K562 (cell line): ENCODE measurements around the gene P2RY8. TPM values are rescaled to one million over a fixed set of nuclear protein-coding genes. Genes with fewer than 3 reads are reported as not detected.

Source experiments
- ATAC-seq: fragments of 200-7000 bp; cut with Tn5 transposase; 3 replicates; pipeline ENCODE4 v1.9.1; 2020; ENCODE audit warnings: moderate library complexity
- BruUV-seq: library from RNA; stranded (reverse); fragments of 400-500 nt; replicated peaks from 2 replicates; lab custom pipeline; 2021; lab: Mats Ljungman, UMichigan
- CTCF ChIA-PET: fragments of 300-600 bp; formaldehyde crosslinking; extraction: SDS; loops from one replicate; lab custom pipeline; 2021; ENCODE audit warnings: low intra/inter-chr PET ratio; lab: Yijun Ruan, JAX
- POLR2A ChIA-PET: fragments of 300-600, 350-650 bp; sonication (Branson Sonifier 250); formaldehyde crosslinking; extraction: SDS; loops from one replicate; lab custom pipeline; 2021; ENCODE audit warnings: antibody characterized with exemption, inconsistent platforms; lab: Yijun Ruan, JAX
- DNase-seq, 4 experiments: peaks; one replicate each; pipeline versions ENCODE4 v3.0.0 to v3.0.0-alpha.2; 2011 to 2018; ENCODE audit warnings: low spot score in 3 of 4, mixed read lengths in 3 of 4; ENCODE audit errors: extremely low read depth in 1 of 4
- FAIRE-seq: peaks from 2 replicates; lab custom pipeline; 2011; peaks lifted over from hg19 to GRCh38; lab: Jason Lieb, UNC
- H2AFZ ChIP-seq: 2 replicates; pipeline ENCODE4 v1.6.0; 2011; ENCODE audit warnings: low read depth, low read length, control low read depth, inconsistent platforms
- H3K27ac ChIP-seq: fragments of 200-600 bp; 3 replicates; pipeline ENCODE4 v1.8.0; 2011; ENCODE audit warnings: low read depth, mild to moderate bottlenecking, control low read depth, inconsistent platforms, low read length, moderate library complexity, mixed read lengths; ENCODE audit errors: extremely low read depth
- H3K27me3 ChIP-seq, 2 experiments: fragments of 300-600 bp in 1 of 2; 2 replicates in 1 of 2; 3 replicates in 1 of 2; pipeline versions ENCODE4 v1.6.0 to v1.8.0; 2011; ENCODE audit warnings: inconsistent platforms in 2 of 2, low read length in 2 of 2, mild to moderate bottlenecking in 1 of 2, mixed read lengths in 1 of 2, moderate library complexity in 1 of 2; ENCODE audit not compliant: control insufficient read depth in 2 of 2, insufficient read depth in 2 of 2
- H3K36me3 ChIP-seq: fragments of 300-600 bp; 3 replicates; pipeline ENCODE4 v1.8.0; 2011; ENCODE audit warnings: mild to moderate bottlenecking, low read length, inconsistent platforms; ENCODE audit not compliant: control insufficient read depth, insufficient read depth
- H3K4me1 ChIP-seq, 2 experiments: fragments of 200-600 bp in 1 of 2; replicated peaks in 1 of 2; 2 replicates in 1 of 2; 3 replicates in 1 of 2; pipeline versions ENCODE4 v1.5.1 to v1.8.0; 2011; ENCODE audit warnings: inconsistent platforms in 2 of 2, low read length in 2 of 2, mild to moderate bottlenecking in 1 of 2, mixed read lengths in 1 of 2, moderate library complexity in 1 of 2; ENCODE audit not compliant: control insufficient read depth in 2 of 2, insufficient read depth in 2 of 2
- H3K4me2 ChIP-seq: 2 replicates; pipeline ENCODE4 v1.6.1; 2011; ENCODE audit warnings: low read length, control low read depth, inconsistent platforms, mixed read lengths; ENCODE audit not compliant: insufficient read depth
- H3K4me3 ChIP-seq: fragments of 200-600 bp; sonication (generic), shearing (Covaris generic); 2 replicates; pipeline ENCODE4 v1.5.1; 2016; ENCODE audit warnings: control low read depth, inconsistent platforms
- H3K79me2 ChIP-seq: fragments of 200-600 bp; 3 replicates; pipeline ENCODE4 v1.8.0; 2011; ENCODE audit warnings: low read length, inconsistent platforms; ENCODE audit not compliant: control insufficient read depth, insufficient read depth
- H3K9ac ChIP-seq, 2 experiments: 2 replicates each; pipeline versions ENCODE4 v1.6.0 to v1.6.1; 2011; ENCODE audit warnings: low read depth in 2 of 2, low read length in 2 of 2, control low read depth in 1 of 2, inconsistent platforms in 1 of 2, mild to moderate bottlenecking in 1 of 2, mixed read lengths in 1 of 2; ENCODE audit not compliant: insufficient read depth in 1 of 2
- H3K9me1 ChIP-seq: one replicate; pipeline ENCODE4 v1.6.0; 2011; ENCODE audit warnings: inconsistent platforms, mild to moderate bottlenecking, low read length, moderate library complexity; ENCODE audit not compliant: control insufficient read depth, insufficient read depth
- H3K9me3 ChIP-seq: replicated peaks from 2 replicates; pipeline ENCODE4 v1.5.1; 2011; ENCODE audit warnings: low read depth, low read length, inconsistent platforms; ENCODE audit not compliant: control insufficient read depth, insufficient read depth
- H4K20me1 ChIP-seq: replicated peaks from 2 replicates; pipeline ENCODE4 v1.6.1; 2011; ENCODE audit warnings: low read length, inconsistent platforms, mixed read lengths; ENCODE audit not compliant: control insufficient read depth, insufficient read depth
- DACH1 ChIP-seq: fragments of 450-650 bp; IDR thresholded peaks from 2 replicates; pipeline ENCODE4 v1.6.1; 2018; ENCODE audit not compliant: partially characterized antibody
- ETV5 ChIP-seq: sonication (generic); formaldehyde crosslinking; IDR thresholded peaks from 2 replicates; pipeline ENCODE4 v1.4.0; 2020; ENCODE audit warnings: low read depth, mild to moderate bottlenecking, missing genetic modification reagents
- MCM7 ChIP-seq, 2 experiments: fragments of 450-650 bp; IDR thresholded peaks; 2 replicates each; pipeline ENCODE4 v1.6.1; 2016 to 2018
- OTX1 ChIP-seq: fragments of 450-650 bp; formaldehyde crosslinking; IDR thresholded peaks from 2 replicates; pipeline ENCODE4 v1.4.0; 2022; ENCODE audit warnings: mild to moderate bottlenecking
- PCBP2 ChIP-seq: fragments of 200-400 bp; formaldehyde crosslinking; IDR thresholded peaks from 2 replicates; pipeline ENCODE4 v1.6.1; 2018; ENCODE audit warnings: low read length, low read depth, mild to moderate bottlenecking, moderate library complexity; ENCODE audit not compliant: poor library complexity, severe bottlenecking
- SMARCC2 ChIP-seq: fragments of 450-650 bp; IDR thresholded peaks from 2 replicates; pipeline ENCODE4 v1.6.1; 2017; ENCODE audit warnings: antibody characterized with exemption, moderate library complexity, mild to moderate bottlenecking, low read depth
- SRSF1 ChIP-seq: fragments of 200-400 bp; formaldehyde crosslinking; IDR thresholded peaks from 2 replicates; pipeline ENCODE4 v1.6.1; 2017; ENCODE audit warnings: mild to moderate bottlenecking, low read depth, low read length, moderate library complexity
- TOE1 ChIP-seq, 2 experiments: fragments of 450-650 bp in 1 of 2; sonication (generic) in 1 of 2; formaldehyde crosslinking in 1 of 2; IDR thresholded peaks; 2 replicates each; pipeline versions ENCODE4 v1.7.1 to v1.8.0; 2016 to 2022; ENCODE audit warnings: borderline replicate concordance in 2 of 2, mild to moderate bottlenecking in 2 of 2, antibody characterized with exemption in 1 of 2, inconsistent platforms in 1 of 2, low read depth in 1 of 2, missing genetic modification reagents in 1 of 2, moderate library complexity in 1 of 2
- TSC22D4 ChIP-seq: fragments of 450-650 bp; IDR thresholded peaks from 2 replicates; pipeline ENCODE4 v1.6.1; 2016; ENCODE audit warnings: missing genetic modification characterization, missing biosample characterization, control low read depth
- U2AF2 ChIP-seq: fragments of 200-400 bp; formaldehyde crosslinking; optimal IDR thresholded peaks from 2 replicates; pipeline ENCODE3; 2017; ENCODE audit warnings: low read depth, mild to moderate bottlenecking, low read length
- WGBS: fragments of 100-300 bp; shearing (Covaris generic); methylation state at CpG from one replicate; pipeline ENCODE4 v1.1.6; 2016; ENCODE audit warnings: low coverage, mixed read lengths; ENCODE audit not compliant: insufficient coverage; ENCODE audit errors: missing lambda C conversion rate; 5-methylcytosine and 5-hydroxymethylcytosine counted together
- in situ Hi-C: fragments of 300-500 bp; cut with MboI; formaldehyde crosslinking; loops from 4 replicates; pipeline ENCODE4 v1.15.0; 2018; ENCODE audit warnings: inconsistent platforms, mixed read lengths
- intact Hi-C: fragments of 100-400 bp; cut with micrococcal nuclease; formaldehyde crosslinking; loops from 2 replicates; pipeline ENCODE4 v1.14.2; 2022
- polyA plus RNA-seq, 8 experiments: library from polyadenylated mRNA; depleted of rRNA in 4 of 8; stranded (reverse) in 5 of 8; unstranded in 3 of 8; fragments of >200 nt; fragmentation: Nextera tagmentation in 2 of 8; fragmentation: Illumina TruSeq in 1 of 8; extraction: Ambion mirVana in 2 of 8; extraction: Trizol in 1 of 8; gene quantifications; 2 replicates each; pipeline versions ENCODE4 v1.2.1 to v1.2.3, GENCODE V29; 2011 to 2014; ENCODE audit warnings: inconsistent platforms in 1 of 8, missing spikeins in 1 of 8
- total RNA-seq, 7 experiments: library from RNA; depleted of rRNA in 6 of 7; stranded (reverse); fragments of >200 nt in 6 of 7; fragmentation: Illumina TruSeq in 2 of 7; extraction: Trizol in 2 of 7; gene quantifications; 2 replicates each; pipeline versions ENCODE4 v1.2.1 to v1.2.3, GENCODE V29; 2011 to 2021; ENCODE audit warnings: low replicate concordance in 1 of 7
- TF ChIP-seq, protein P1 (sequence below): sonication (generic); formaldehyde crosslinking; IDR thresholded peaks from 2 replicates; pipeline ENCODE4 v1.8.0; 2022; ENCODE audit warnings: mild to moderate bottlenecking, low read depth, missing genetic modification reagents

The P2RY8 gene
- total and polyA plus RNA-seq, 9 of the 15 experiments (the other 6 are each of a cell fraction or from before 2014, with no cell fraction given), result 0.04 to 0.69 (median 0.08) TPM; not detected in 3

DNA sequence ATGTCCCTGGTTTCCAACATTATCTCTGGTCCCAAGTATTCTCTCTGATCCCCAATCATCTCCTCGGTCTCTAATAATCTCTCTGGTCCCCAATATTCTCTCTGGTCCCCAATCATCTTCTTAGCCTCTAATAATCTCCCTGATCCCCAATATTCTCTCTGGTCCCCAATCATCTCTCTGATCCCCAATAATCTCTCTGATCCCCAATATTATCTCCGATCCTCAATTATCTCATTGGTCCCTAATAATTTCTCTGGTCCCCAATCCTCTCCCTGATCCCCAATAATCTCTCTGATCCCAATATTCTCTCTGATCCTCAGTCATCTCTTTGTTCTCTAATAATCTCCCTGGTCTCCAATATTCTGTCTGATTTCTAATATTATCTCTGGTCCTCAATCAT, 16.6 kb downstream of the P2RY8 start:
- WGBS, result 5% methylated on average over 2 of the region's 2 CpGs
- H3K27me3 ChIP-seq, result no peaks in the 10 kb centered on the region
- no peak overlapping the region for H3K4me3 ChIP-seq
- no peaks in the 10 kb centered on the region for H3K9me1 ChIP-seq
- intact Hi-C loops, result no loop called here
- DNase-seq (no peak), FAIRE-seq (no peak), ATAC-seq (no peak)
- BruUV-seq, result no TSS peak
- ChIA-PET POLR2A (no interaction called here), CTCF (no interaction called here)
- H3K9ac ChIP-seq, result no peak overlapping the region
- in situ Hi-C loops, result no loop called here
- no peaks in the 10 kb centered on the region; a peak in 1 of 5 replicates for H3K4me1 ChIP-seq
- no peak overlapping the region for H3K27ac ChIP-seq
- H3K9me3 ChIP-seq, result no peaks in the 10 kb centered on the region
- no peak overlapping the region for H2AFZ ChIP-seq
- H3K36me3 ChIP-seq, result no peaks in the 10 kb centered on the region
- TF ChIP-seq U2AF2 (no peak), DACH1 (peak; percentile 66)
- no peaks in the 10 kb centered on the region for H4K20me1 ChIP-seq
- no peaks in the 10 kb centered on the region for H3K79me2 ChIP-seq
- H3K4me2 ChIP-seq, result no peak overlapping the region

DNA sequence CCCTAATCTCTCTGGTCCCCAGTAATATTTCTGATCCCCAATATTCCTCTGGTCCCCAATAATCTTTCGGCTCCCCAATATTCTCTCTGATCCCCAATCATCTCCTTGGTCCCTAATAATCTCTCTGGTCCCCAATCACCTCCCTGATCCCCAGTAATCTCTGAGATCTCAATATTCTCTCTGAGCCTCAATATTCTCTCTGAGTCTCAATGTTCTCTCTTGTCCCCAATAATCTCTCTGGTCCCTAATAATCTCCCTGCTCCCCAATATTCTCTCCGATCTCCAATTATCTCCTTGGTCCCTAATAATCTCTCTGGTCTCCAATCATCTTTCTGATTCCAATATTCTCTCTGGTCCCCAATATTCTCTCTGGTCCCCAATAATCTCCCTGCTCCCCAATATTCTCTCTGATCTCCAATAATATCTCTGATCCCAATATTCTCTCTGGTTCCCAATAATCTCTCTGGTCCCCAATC, 17.9 kb downstream of the P2RY8 start:
- CTCF ChIA-PET, result no interaction called here
- H3K36me3 ChIP-seq, result no peaks in the 10 kb centered on the region
- no peaks in the 10 kb centered on the region; a peak in 1 of 5 replicates for H3K4me1 ChIP-seq
- TF ChIP-seq SMARCC2, result no peak
- TF ChIP-seq TOE1 (IDR thresholded peaks at IDR 0.05; ENCODE audit: borderline replicate concordance), result no peak
- no peak for TF ChIP-seq TOE1 (CRISPR knock-in tag; IDR thresholded peaks at IDR 0.05; ENCODE audit: borderline replicate concordance, low read depth)
- TF ChIP-seq SRSF1, result no peak
- TF ChIP-seq, protein P1, sequence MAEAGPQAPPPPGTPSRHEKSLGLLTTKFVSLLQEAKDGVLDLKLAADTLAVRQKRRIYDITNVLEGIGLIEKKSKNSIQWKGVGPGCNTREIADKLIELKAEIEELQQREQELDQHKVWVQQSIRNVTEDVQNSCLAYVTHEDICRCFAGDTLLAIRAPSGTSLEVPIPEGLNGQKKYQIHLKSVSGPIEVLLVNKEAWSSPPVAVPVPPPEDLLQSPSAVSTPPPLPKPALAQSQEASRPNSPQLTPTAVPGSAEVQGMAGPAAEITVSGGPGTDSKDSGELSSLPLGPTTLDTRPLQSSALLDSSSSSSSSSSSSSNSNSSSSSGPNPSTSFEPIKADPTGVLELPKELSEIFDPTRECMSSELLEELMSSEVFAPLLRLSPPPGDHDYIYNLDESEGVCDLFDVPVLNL (CRISPR knock-in tag), result no peak
- no peak for TF ChIP-seq TSC22D4 (tag)
- TF ChIP-seq PCBP2, result no peak
- TF ChIP-seq DACH1, result peak; percentile 92
- TF ChIP-seq OTX1 (CRISPR knock-in tag), result no peak
- no peak for TF ChIP-seq ETV5 (CRISPR knock-in tag)
- TF ChIP-seq MCM7 (IDR thresholded peaks at IDR 0.05), result 0 out of 4 replicates have a peak, but pooled peaks of 1 of the 2 experiments have one; percentile 15
- H3K27me3 ChIP-seq, result no peaks in the 10 kb centered on the region
- FAIRE-seq (no peak), DNase-seq (no peak), ATAC-seq (no peak)
- no TSS peak for BruUV-seq
- POLR2A ChIA-PET, result no interaction called here
- H3K4me2 ChIP-seq, result no peak overlapping the region
- in situ Hi-C loops, result no loop called here
- no peaks in the 10 kb centered on the region for H3K9me1 ChIP-seq
- no peak overlapping the region for H3K9ac ChIP-seq
- no peaks in the 10 kb centered on the region for H3K9me3 ChIP-seq
- 28% methylated on average over 2 of the region's 2 CpGs for WGBS
- H2AFZ ChIP-seq, result no peak overlapping the region
- no peak overlapping the region for H3K4me3 ChIP-seq
- intact Hi-C loops, result no loop called here
- no peaks in the 10 kb centered on the region for H3K79me2 ChIP-seq
- H4K20me1 ChIP-seq, result no peaks in the 10 kb centered on the region
- no peak overlapping the region for H3K27ac ChIP-seq
